Panc1 (cell line): ENCODE results near the gene USB1. TPM values are rescaled to one million over a fixed set of nuclear protein-coding genes. Genes with fewer than 3 reads are reported as not detected.

Experiments
- ATAC-seq: fragments of 200-7000 bp; cut with Tn5 transposase; 2 replicates; pipeline ENCODE4 v1.9.1; 2020; ENCODE audit warnings: mild to moderate bottlenecking, moderate library complexity
- BruUV-seq: library from RNA; stranded (reverse); fragments of 400-500 nt; replicated peaks from 2 replicates; lab custom pipeline; 2021; lab: Mats Ljungman, UMichigan
- CTCF ChIA-PET: fragments of 300-600 bp; sonication (Branson Sonifier 250); formaldehyde crosslinking; loops from one replicate; lab custom pipeline; 2022; ENCODE audit warnings: antibody characterized with exemption; lab: Charles Lee
- POLR2A ChIA-PET: fragments of 300-600 bp; sonication (Branson Sonifier 250); formaldehyde crosslinking; loops from one replicate; lab custom pipeline; 2022; ENCODE audit warnings: antibody characterized with exemption; lab: Charles Lee
- DNase-seq: peaks from one replicate; pipeline ENCODE4 v3.0.0-alpha.2; 2010; ENCODE audit warnings: low read depth, low spot score
- H3K27ac ChIP-seq: 2 replicates; pipeline ENCODE4 v1.5.1; 2011; ENCODE audit warnings: mild to moderate bottlenecking, low read length, inconsistent platforms
- H3K27me3 ChIP-seq: fragments of 200-500 bp; sonication (Bioruptor generic); 2 replicates; pipeline ENCODE4 v1.6.0; 2014; ENCODE audit warnings: low read length, inconsistent platforms; ENCODE audit not compliant: control insufficient read depth, insufficient read depth
- H3K36me3 ChIP-seq: fragments of 200-500 bp; sonication (Bioruptor generic); 2 replicates; pipeline ENCODE4 v1.5.1; 2014; ENCODE audit warnings: inconsistent platforms, mild to moderate bottlenecking, low read length, moderate library complexity; ENCODE audit not compliant: control insufficient read depth, insufficient read depth
- H3K4me1 ChIP-seq: 2 replicates; pipeline ENCODE4 v1.5.1; 2011; ENCODE audit warnings: inconsistent platforms, mild to moderate bottlenecking, low read length, moderate library complexity; ENCODE audit not compliant: control insufficient read depth, insufficient read depth
- H3K4me3 ChIP-seq, 2 experiments: 2 replicates each; pipeline ENCODE4 v1.5.1; 2011 to 2012; ENCODE audit warnings: low read depth in 2 of 2, low read length in 2 of 2, mild to moderate bottlenecking in 2 of 2, inconsistent platforms in 1 of 2, moderate library complexity in 1 of 2
- H3K9me3 ChIP-seq: fragments of 200-500 bp; sonication (Bioruptor generic); 2 replicates; pipeline ENCODE4 v1.5.1; 2014; ENCODE audit warnings: low read depth, mild to moderate bottlenecking, inconsistent platforms, low read length, moderate library complexity; ENCODE audit not compliant: control insufficient read depth, insufficient read depth
- CTCF ChIP-seq: fragments of 450-650 bp; IDR thresholded peaks from 2 replicates; pipeline ENCODE4 v1.5.1; 2017; ENCODE audit warnings: mild to moderate bottlenecking
- POLR2AphosphoS5 ChIP-seq: IDR thresholded peaks from 2 replicates; pipeline ENCODE4 v1.6.1; 2012; ENCODE audit warnings: mild to moderate bottlenecking, low read depth, low read length, moderate library complexity
- REST ChIP-seq, 2 experiments: IDR thresholded peaks; 2 replicates each; pipeline ENCODE4 v1.6.1; 2011 to 2012; ENCODE audit warnings: low read depth in 2 of 2, control low read depth in 1 of 2, low read length in 1 of 2, mild to moderate bottlenecking in 1 of 2, moderate library complexity in 1 of 2; ENCODE audit not compliant: insufficient read depth in 1 of 2
- SIN3A ChIP-seq: IDR thresholded peaks from 2 replicates; pipeline ENCODE4 v1.6.1; 2012; ENCODE audit warnings: low read depth, mild to moderate bottlenecking, low read length, moderate library complexity, borderline replicate concordance; ENCODE audit not compliant: insufficient read depth
- TCF7L2 ChIP-seq: IDR thresholded peaks from 2 replicates; pipeline ENCODE4 v1.6.1; 2011; ENCODE audit warnings: mild to moderate bottlenecking, low read depth, low read length, inconsistent platforms
- in situ Hi-C: cut with HindIII; loops from 2 replicates; pipeline ENCODE4 v1.10.0; 2016; ENCODE audit warnings: low sequenced_read_pairs, low pct_unique_long_range_greater_than_20kb
- intact Hi-C: fragments of 100-400 bp; cut with micrococcal nuclease; formaldehyde crosslinking; loops from one replicate; pipeline ENCODE4 v1.10.0; 2022; ENCODE audit not compliant: unreplicated experiment
- total RNA-seq: library from RNA; stranded (reverse); gene quantifications from one replicate; pipeline ENCODE4 v1.2.1, GENCODE V29; 2021; ENCODE audit not compliant: unreplicated experiment

The USB1 gene
- total RNA-seq, 1 experiment from 2014 or later: 58.2 TPM

GRCh38 chr16:58044266-58045019 lies 43.2 kb downstream of the USB1 start:
- intact Hi-C loops: no loop called here
- CTCF ChIA-PET: no interaction called here
- H3K4me1 ChIP-seq: no peaks in the 10 kb centered on the region; the same call in 1 of the 2 replicates
- H3K4me3 ChIP-seq: no peak overlapping the region
- no peaks in the 10 kb centered on the region for H3K27me3 ChIP-seq
- DNase-seq (no peak), ATAC-seq (no peak)
- H3K9me3 ChIP-seq: no peaks in the 10 kb centered on the region
- no TSS peak for BruUV-seq
- H3K36me3 ChIP-seq: no peaks in the 10 kb centered on the region
- POLR2A ChIA-PET: no interaction called here
- H3K27ac ChIP-seq: no peak overlapping the region
- in situ Hi-C loops: no loop called here
- TF ChIP-seq SIN3A: no peak
- no peak for TF ChIP-seq REST (IDR thresholded peaks at IDR 0.05; ENCODE audit: insufficient read depth in 1 of 2, low read depth in 2 of 2, low read length in 1 of 2)
- TF ChIP-seq TCF7L2: no peak
- no peak for TF ChIP-seq CTCF
- no peak for TF ChIP-seq POLR2AphosphoS5

- ChIA-PET POLR2A (no interaction called here), CTCF (no interaction called here)
- in situ Hi-C loops: no loop called here
- no peak overlapping the region for H3K27ac ChIP-seq
- ATAC-seq: no peak
- no peaks in the 10 kb centered on the region; the same call in 1 of the 2 replicates for H3K4me1 ChIP-seq
- no peak for TF ChIP-seq SIN3A
- no peak for TF ChIP-seq CTCF
- TF ChIP-seq REST (IDR thresholded peaks at IDR 0.05; ENCODE audit: insufficient read depth in 1 of 2, low read depth in 2 of 2, low read length in 1 of 2): no peak
- no peak for TF ChIP-seq TCF7L2
- no peak for TF ChIP-seq POLR2AphosphoS5
- no peaks in the 10 kb centered on the region for H3K36me3 ChIP-seq
- no peaks in the 10 kb centered on the region for H3K27me3 ChIP-seq
- BruUV-seq: no TSS peak
- DNase-seq: no peak
- intact Hi-C loops: no loop called here
- no peak overlapping the region for H3K4me3 ChIP-seq
- H3K9me3 ChIP-seq: no peaks in the 10 kb centered on the region
These were observed 43.9 kb downstream of the USB1 start for GRCh38 chr16:58045096-58045495.
